Kasumi-1 (cell line): ENCODE results near the gene SLC6A8.

Experiments used
- DNase-seq, 2 experiments: peaks; one replicate each; lab custom pipeline; 2025; lab: John Stamatoyannopoulos, UW

The SLC6A8 gene

DNA sequence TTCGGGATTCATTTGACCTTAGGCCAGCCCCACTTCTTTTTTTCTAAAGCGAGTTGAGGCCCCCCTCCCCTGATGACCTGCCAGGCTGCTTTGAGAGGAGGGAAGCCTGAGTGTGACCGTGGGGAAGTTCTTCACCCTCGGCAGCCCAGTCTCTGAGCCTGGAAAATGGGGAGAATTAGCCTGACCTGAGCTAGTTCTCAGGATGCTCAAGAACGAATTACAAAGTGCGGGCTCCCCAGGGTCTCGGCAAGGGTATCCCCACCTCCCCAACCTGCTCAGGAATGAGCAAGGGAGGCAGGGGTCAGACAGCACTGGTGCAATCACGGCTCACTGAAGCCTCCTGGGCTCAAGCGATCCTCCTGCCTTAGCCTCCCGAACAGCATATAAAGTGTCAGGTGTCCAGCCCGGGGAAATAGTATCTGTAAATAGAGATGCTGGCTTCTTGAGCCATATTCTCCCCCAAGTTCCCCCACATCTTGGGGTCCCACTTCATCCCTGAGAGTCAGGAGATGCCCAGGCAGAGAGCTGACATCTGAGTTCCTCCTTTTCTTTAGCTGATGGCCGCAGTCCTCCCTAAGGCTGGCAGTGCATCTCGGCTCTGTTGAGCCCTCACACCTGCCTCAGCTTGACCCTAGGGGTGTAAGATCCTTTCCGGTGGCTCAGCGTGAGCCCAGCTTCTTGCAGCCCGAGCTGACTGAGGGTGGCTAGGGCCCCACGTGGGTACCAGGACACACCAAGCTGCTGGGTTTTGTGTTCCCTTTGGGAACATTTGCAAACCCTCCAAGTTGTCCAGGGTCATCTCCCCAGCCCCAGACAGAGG lies 39.2 kb upstream of the SLC6A8 start:
- DNase-seq: no peak

DNA sequence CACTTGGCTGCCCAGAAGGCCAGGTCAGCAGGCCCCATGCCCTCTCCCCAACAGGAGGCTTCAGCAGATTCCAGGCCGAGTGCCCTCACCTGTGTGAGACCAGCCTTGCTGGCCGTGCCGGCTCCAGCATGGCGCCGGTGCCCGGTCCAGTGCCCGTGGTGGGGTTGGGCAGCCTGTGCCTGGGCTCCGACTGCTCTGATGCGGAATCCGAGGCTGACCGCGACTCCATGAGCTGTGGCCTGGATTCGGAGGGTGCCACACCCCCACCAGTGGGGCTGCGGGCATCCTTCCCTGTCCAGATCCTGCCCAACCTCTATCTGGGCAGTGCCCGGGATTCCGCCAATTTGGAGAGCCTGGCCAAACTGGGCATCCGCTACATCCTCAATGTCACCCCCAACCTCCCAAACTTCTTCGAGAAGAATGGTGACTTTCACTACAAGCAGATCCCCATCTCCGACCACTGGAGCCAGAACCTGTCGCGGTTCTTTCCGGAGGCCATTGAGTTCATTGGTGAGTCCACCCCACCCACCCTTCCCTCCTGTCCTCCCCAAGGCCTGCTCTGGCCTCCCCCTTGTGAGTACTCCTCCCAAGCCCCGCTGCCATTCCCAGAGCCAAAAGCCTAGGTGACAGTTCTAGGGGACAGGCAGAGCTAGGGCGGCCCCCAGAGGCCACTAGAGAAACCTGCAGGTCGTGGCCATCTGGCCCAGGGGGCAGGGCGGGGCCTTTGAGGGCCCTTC lies 38.4 kb upstream of the SLC6A8 start:
- DNase-seq: peak; percentile 34 to 54

DNA sequence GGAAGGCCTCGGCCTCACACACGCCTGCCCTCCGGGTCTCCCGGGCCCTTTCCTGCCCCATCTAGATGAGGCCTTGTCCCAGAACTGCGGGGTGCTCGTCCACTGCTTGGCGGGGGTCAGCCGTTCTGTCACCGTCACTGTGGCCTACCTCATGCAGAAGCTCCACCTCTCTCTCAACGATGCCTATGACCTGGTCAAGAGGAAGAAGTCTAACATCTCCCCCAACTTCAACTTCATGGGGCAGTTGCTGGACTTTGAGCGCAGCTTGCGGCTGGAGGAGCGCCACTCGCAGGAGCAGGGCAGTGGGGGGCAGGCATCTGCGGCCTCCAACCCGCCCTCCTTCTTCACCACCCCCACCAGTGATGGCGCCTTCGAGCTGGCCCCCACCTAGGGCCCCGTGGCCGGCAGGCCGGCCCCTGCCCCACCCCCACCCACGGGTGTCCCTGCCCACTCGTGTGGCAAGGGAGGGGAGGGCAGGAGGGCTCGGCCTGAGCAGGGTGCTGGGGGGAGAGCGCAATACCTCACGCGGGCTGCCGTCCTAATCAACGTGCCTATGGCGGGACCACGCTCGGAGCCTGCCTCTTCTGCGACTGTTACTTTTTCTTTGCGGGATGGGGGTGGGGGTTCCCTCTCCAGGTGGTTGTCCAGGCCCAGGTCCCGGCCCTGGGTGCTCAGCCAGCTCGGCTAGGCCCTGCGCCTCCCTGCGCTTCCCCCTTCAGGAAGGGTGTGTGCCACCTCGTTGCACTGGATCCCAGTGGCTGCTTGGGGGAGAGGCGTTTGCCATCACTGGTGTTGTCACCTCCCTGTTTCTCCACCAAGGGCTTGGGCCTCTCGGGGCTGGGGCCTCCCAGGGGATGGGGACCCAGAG lies 37.6 kb upstream of the SLC6A8 start:
- DNase-seq: no peak

DNA sequence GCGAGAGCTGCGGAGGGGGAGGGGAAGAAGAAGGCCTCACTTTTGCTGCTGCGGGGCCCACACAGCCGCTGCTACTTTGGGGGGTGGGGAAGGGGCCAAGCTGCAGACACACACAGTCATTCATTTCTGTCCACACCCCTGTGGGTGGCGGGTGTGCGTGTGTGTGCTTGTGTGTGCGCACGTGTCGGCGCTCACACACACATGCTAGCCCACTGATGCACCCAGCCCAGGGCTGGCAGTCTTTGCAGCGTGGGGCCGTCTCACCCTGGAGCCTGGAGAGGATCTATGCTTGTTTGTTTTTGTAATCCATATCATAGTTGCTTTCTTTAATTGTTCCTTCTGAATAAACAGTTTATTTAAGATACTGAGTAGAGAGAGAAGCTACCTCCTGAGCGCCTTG lies 36.8 kb upstream of the SLC6A8 start:
- no peak for DNase-seq

DNA sequence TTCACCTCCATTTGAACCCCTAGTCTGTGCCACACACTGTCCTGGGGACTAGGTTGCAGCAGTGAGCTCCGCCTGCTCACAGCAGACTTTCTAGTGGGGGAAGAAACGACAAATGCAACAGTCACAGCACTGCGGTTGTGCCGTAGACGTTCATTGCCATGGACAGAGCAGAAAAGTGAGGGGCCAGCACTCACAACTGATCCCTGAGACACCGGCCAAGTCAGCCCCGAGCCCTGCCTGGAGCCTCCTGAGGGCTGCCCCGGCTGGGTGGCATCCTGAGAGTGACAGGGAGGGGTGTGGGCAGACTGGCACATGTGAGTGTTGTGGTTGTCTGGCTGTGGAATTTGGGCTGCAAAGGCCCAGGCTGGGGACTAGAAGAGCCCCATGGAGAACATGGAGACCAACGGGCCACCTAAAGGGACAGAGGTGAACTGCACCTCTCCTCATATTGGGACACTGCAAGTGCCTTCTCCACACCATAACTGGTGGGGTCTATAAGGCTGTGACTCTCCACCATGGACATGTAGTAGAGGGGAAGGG lies 36.1 kb upstream of the SLC6A8 start:
- peak in 1 of 2 experiments; percentile 24 for DNase-seq

DNA sequence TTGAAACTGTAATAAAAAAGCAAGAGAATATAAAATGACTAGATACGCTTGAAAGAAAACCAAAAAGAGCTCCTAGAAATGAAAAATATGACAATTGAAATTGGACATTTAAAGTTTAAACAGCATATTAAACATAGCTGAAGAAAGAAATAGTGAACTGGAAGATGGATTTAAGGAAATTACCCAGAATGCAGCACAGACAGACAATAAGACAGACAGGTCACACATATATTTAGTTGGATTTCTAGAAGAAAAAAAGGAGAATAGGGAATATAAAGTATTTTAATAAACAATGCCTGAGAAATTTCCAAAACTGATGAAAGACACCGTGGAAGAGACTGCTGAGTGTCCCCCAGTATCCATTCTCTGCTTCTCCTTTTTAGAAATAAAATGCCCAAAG lies 34.2 kb upstream of the SLC6A8 start:
- DNase-seq: no peak

DNA sequence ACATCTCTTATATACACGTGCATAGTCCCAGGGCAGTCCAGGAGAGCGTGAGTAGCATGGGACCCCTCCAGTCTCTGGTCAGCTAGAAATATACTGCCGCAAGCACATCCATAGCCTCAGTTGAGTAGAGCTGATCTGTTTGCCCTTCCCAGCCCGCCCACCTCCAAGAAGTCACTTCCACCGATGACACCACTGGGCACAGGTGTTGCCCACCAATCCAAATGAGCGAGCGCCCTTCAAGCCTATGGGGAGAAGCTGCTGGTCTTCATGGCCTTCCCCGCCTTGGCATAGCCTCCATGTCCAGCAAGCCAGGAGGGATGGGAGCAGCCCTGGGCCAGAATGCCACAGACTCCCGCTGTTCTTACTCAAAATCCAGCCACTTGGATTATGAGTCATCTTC lies 30.6 kb upstream of the SLC6A8 start:
- no peak for DNase-seq

DNA sequence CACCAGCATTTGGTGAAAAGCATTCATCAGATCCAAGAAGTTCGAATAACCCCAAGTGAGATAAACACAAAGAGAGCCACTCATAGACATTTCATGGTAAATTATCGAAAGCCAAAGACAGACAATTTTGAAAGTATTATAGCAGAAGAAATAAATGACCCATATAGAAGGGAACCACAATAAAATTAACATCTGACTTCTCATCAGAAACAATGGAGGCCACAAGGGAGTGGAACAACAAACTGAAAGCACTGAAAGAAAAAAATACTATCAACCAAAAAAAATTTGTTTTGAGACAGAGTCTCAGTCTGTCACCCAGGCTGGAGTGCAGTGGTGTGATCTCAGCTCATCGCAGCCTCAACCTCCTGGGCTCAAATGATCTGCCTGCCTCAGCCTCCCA lies 28.5 kb upstream of the SLC6A8 start:
- DNase-seq: no peak

DNA sequence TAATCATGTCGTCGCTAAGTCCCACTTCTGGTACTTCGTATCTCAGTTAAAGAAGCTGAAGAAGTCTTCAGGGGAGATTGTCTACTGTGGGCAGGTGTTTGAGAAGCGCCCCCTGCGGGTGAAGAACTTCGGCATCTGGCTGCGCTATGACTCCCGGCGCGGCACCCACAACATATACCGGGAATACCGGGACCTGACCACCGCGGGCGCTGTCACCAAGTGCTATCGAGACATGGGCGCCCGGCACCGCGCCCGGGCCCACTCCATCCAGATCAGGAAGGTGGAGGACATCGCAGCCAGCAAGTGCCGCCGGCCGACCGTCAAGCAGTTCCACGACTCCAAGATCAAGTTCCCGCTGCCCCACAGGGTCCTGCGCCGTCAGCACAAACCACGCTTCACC lies 25.5 kb upstream of the SLC6A8 start:
- no peak for DNase-seq

DNA sequence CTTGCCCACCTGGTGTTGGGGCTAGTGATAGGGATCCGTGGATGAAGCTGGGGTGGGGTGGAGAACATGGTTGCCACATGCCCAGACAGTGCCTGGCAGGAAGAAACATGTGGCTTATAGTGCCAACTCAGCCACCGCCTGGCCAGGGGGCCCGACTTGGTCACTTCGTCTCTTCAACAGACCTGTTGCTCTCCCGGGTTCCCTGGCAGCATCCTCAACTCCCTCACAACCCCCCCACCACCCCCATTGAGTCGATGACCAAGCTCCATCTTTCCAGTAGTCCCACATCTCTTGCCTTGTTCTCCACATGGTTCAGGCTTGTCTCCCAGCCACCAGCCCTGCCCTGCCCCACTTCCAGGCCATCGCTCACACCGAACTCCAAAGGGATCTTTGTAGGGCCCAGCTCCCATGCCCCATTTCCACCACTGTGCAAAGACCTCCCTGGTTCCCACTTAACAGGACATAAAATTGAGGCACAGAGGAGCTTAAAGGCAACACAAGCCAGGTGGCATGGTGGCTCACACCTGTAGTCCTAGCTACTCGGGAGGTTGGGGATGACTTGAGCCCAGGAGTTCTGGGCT lies 21.9 kb upstream of the SLC6A8 start:
- no peak for DNase-seq

DNA sequence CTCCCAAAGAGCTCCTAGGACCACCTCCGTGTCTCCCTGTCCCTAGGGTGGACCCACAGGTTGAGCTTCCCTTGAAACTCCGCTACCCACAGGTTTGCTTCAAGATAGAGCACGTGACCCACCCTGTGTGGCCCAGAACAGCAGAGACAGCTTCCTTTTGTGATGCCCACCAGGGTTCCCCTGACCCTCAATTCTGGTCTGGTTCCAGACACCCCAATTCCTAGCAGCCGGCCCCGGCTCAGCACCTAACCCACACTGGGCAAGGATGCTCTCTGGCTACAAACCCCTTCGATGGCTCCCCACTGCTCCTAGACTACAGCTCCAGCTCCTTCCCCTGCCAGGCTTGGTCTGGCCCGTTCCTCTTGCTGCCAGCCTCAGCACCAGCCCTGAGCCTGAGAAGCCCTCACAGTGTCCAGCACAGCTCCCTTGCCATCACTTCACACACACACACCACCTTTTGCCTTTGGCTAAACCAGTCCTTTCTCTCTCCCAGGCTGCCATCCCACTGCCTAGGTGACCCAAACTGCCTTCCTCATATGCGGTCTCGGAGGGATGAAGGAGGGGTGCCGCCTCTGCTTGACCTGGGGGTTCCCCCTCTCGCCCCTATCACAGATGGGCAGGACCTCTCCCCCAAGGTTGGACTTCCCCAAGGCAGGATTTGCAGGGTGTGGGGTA lies 20.3 kb upstream of the SLC6A8 start:
- no peak for DNase-seq

DNA sequence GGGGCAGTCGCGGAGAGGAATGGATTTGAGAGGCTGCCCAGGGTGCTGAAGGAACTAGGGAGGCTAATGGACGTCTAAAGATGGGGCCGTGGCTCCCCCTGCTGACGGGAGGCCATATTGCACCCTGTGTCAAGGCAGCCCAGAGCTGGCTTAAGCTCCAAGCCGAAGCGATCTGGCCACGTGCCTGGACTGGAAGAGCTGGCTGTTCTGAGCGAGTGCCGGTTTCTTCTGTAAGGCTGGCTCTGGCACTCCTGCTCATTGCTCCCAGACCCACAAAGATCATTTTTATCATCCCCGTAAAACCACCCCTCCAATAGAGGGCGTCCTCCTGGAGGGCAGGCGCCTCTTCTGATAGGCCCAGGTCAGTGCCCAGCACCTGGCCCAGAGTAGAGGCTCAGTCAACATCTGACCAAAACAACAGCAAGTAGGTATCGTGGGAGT lies 19.8 kb upstream of the SLC6A8 start:
- DNase-seq: peak; percentile 59 to 68

DNA sequence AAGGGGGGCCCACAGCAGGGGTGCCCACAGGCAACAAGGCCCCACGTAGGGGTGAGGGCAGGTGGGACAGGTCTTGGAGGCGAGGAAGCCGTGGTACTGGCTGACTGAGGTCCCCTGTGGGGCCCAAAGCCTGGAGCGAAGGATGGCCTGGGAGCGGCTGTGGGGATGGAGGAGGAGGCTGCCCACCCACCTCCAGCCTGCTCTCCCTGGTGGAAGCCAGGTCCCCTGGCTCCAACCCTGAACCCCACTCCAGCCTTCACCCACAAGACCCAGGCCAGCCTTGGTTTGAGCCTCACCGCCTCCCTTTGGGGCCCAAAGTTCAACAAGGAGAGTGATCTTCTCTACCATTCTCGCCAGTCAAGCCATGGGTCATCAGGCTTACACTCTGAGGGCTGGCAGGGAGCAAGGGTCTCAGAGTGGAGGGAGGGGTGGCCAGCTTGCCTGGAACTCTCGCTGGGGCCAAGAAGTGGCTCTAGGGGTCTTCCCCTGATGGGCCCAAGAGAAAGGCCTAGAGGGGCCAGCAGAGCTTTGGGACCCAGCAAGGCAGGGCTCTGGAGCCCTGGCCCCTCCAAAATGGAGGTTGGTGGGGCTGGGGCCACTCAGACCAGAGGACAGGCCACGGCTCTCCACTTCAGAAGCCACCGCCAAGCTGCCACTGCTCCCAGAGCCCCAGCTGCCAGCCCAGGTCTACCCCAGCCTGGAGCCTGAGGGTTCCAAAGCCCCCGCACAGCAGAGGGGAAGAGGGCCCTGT lies 19.1 kb upstream of the SLC6A8 start:
- DNase-seq: no peak

DNA sequence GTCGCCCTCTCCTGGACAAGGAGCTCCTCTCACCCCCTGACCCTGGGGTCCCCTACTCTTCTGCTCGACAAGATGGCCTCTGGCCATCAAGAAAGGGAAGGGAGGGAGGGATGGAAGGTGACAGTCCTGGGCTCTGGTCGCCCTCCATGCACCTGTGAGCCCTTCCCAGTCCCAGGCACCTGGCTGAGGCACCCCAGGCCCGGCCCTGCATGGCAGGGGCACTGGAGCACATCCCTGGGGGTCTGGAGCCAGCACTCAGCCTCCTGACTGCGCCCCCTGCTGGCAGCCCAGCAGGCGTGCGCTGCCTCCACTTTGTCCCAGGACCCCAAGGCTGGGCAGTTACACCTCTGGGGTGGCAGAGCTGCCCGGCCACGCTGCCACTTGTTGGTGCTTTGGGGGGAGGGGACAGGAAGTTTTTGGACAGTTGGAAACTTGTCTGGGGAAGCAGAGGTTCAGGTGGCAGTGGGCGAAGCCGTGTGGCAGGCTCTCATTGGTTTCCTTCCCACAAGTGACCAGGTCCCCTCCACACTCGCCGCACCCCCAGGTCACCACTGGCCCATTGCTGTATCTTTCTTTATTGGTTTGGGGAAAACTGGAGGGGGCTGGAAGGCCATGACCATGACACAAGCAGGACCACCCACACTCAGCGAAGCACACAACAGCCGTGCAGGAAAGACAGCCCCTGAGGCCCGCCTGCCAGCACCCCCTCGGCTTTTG lies 18.4 kb upstream of the SLC6A8 start:
- DNase-seq: peak in 1 of 2 experiments; percentile 11

DNA sequence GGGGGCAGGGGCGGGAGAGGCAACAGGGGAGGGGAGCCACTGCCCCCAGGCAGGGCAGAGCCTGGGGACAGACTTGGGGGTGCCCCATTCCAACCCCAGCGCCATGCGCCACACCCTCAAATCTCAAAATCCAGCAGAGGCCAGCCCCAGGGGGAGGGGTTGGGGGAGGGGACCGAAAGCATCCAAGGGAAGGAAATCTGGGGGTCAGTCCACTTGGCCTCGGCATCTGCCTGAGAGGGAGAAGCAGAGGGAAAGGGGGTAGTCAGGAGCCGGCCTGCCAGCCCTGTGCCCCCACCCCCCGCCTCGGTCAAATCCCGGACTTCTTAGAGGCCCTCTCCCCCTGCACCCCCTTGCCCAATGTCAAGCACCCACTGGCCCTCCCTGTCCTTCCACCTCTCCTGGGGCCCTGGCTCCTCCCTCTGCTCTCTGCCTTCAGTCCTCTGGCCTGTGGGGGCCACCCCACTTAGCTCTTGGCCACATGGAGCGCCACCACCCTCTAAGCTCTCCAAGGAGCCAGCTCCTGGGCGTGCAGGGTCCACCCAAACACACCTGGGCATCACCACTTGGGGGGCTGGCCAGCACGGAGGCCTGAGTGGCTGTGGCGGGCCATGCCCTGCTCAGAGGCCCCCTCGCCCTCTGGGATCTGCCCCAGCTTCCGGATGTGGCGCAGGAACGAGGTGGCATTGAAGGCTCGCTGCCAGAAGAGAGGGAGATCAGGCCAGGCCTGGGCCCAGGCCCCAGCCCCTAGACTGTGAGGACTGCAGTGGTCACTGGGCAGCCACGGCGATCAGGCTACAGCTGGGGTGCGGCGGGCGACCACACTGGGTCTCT lies 17.6 kb upstream of the SLC6A8 start:
- no peak for DNase-seq

DNA sequence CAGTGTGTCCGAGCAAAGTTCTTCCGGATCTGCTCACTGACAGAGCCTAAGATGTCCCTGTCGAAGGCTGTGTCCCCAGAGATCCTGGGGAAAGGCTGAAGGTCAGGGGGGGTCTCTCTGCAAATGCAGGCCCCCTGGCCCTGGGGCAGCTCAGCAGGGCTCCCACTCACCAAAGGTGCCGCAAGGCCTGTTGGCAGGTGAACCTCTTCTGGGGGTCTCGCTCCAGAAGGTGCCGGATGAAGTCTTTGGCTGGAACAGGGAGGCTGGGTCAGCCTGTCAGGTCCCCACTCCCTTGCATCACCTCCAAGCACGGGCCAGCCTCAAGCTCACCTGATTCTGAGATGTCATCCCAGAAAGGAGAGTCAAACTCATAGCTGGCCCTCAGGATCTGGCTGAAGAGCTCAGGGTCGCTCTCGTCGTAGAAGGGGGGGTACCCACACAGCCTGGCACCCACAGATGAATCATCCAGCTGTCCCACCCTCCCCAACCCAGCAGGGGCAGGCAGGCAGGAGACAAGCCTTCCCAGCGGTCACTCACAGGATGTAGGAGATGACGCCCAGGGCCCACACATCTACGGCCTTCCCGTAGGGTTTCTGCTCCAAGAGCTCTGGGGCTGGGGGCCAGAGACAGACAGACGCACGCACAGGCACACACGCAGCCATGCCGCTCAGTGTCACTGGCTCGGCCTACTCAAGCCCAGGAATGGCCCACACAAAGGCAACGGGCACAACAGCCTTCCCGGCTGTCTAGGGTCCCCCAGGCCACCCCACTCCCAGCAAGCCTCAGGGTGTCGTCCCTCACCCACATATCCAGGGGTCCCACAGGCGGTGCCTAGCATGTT lies 16.8 kb upstream of the SLC6A8 start:
- DNase-seq: no peak

DNA sequence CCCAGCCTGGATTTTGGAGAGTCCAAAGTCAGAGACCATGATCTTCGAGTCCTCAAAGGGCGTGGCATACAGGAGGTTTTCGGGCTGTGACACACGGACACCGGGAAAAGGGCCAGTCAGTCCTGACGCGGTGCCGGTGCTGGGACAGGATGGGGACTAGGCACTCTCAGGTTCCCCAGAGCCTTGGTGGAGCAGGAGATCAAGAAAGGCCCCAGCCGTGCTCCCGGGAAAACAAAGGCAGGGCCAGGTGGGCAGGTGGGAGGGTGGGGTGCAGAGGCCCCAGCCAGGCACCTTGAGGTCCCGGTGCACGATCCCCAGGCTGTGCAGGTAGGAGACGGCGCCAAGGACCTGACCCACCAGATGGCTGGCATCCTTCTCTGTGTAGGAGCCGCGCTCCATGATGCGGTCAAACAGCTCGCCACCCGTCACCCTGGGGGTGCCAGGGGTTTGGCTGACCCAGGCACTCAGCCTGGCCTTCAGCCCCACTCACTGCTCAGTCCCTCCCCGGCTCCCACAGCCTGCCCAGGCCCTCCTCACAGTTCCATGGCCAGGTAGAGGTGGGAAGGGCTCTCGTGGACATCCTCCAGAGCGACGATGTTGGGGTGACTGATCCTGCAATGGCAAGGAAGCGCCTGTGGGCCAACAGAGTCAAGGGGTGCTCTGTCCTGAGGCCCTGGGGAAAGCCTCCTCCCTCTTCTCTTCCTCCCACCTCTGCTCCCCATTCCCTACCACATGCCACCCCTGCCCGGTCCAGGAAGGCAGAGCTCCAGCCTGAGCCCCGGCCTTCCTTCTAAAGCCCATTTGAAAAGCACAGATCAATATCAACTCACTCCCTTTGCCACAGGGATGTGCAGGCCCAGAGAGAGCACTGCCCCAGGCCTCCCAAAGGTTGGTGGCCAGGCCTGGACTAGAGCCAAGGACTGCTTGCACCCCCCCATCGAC lies 15.9 kb upstream of the SLC6A8 start:
- no peak for DNase-seq
